HG03097 (cell line): ENCODE data around the gene AP3S2.
"Not testable (repeated sequence)": the region's sequence is repeated elsewhere in the genome, so short reads cannot be mapped to it uniquely, and the experiment has no call there.

ENCODE experiments used
- ATAC-seq: cut with Tn5 transposase; IDR thresholded peaks from one replicate; pipeline ENCODE4 v1.9.1; 2021; ENCODE audit not compliant: unreplicated experiment, low FRiP score

The AP3S2 gene

GRCh38 chr15:89904519-89904918 lies 10.7 kb upstream of the AP3S2 start:
- no peak for ATAC-seq

GRCh38 chr15:89903858-89904130 lies 10.0 kb upstream of the AP3S2 start:
- ATAC-seq = no peak

- ATAC-seq = no peak
Measured at GRCh38 chr15:89903015-89903857, 9.4 kb upstream of the AP3S2 start.

GRCh38 chr15:89900849-89901248 lies 7.1 kb upstream of the AP3S2 start:
- no peak for ATAC-seq

- no peak for ATAC-seq
Measured at GRCh38 chr15:89899951-89900567, 6.3 kb upstream of the AP3S2 start.

- ATAC-seq = no peak
Measured at GRCh38 chr15:89899295-89899945, 5.6 kb upstream of the AP3S2 start.

- no peak for ATAC-seq
Measured at GRCh38 chr15:89898614-89899294, 5.0 kb upstream of the AP3S2 start.

- no peak for ATAC-seq
Measured at GRCh38 chr15:89898146-89898545, 4.4 kb upstream of the AP3S2 start.

GRCh38 chr15:89893027-89893426 lies 767 bp downstream of the AP3S2 start:
- no peak for ATAC-seq

GRCh38 chr15:89888214-89888804 lies 5.5 kb downstream of the AP3S2 start:
- no peak for ATAC-seq

GRCh38 chr15:89885611-89886010 lies 8.2 kb downstream of the AP3S2 start:
- ATAC-seq = no peak

- not testable (repeated sequence) for ATAC-seq
Measured at GRCh38 chr15:89885179-89885578, 8.6 kb downstream of the AP3S2 start.

GRCh38 chr15:89883518-89883917 lies 10.3 kb downstream of the AP3S2 start:
- ATAC-seq = no peak

GRCh38 chr15:89880727-89881126 lies 13.1 kb downstream of the AP3S2 start:
- no peak for ATAC-seq

GRCh38 chr15:89878323-89878722 lies 15.5 kb downstream of the AP3S2 start:
- no peak for ATAC-seq

- ATAC-seq = no peak
Measured at GRCh38 chr15:89877083-89877425, 16.7 kb downstream of the AP3S2 start.

GRCh38 chr15:89876396-89877082 lies 17.3 kb downstream of the AP3S2 start:
- ATAC-seq = no peak

- ATAC-seq = no peak
Measured at GRCh38 chr15:89875741-89876140, 18.1 kb downstream of the AP3S2 start.

- no peak for ATAC-seq
Measured at GRCh38 chr15:89874926-89875564, 18.7 kb downstream of the AP3S2 start.

GRCh38 chr15:89870688-89871288 lies 23.0 kb downstream of the AP3S2 start:
- no peak for ATAC-seq
